GM19238 (cell line): ENCODE results near the gene DLL1.

ENCODE experiments used
- DNase-seq: peaks from one replicate; pipeline ENCODE4 v3.0.0; 2011; ENCODE audit warnings: low spot score; ENCODE audit not compliant: insufficient read length

Gene DLL1

DNA sequence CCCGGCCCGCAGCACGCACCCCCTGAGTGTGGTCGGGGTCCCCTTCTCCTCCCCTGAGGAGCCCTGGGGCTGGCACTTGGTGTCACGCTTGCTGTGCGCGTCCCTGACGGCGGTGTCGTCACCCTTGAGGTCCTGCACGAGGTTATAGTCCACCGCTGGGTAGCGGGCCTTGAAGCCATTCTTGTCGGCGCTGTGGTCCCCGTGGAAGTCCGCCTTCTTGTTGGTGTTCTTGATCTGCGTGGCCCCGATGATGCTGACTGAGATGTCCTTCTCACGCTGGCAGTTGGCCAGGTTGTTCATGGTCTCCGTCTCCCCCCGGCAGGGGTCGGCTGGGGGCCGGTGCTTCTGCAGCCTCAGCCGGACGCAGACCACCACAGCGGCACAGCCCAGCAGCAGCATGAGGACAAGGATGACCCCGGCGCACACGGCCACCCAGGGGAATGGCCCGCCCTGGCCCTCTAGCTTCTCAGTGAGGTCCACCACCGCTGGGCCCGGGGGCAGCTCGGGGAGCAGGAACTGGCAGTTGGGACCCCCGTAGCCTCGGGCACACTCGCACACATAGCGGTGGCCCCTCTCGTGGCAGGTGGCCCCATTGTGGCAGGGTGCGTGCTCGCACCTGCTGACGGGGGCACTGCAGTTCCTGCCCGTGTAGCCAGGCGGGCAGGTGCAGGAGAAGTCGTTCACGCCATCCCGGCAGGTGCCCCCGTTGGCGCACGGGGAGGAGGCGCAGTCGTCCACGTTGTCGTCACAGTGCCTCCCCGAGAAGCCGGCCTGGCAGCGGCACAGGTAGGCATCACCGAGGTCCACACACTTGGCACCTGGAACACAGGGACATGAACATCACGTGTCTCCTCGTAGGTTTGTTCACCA lies 7.4 kb downstream of the DLL1 start:
- no peak for DNase-seq

DNA sequence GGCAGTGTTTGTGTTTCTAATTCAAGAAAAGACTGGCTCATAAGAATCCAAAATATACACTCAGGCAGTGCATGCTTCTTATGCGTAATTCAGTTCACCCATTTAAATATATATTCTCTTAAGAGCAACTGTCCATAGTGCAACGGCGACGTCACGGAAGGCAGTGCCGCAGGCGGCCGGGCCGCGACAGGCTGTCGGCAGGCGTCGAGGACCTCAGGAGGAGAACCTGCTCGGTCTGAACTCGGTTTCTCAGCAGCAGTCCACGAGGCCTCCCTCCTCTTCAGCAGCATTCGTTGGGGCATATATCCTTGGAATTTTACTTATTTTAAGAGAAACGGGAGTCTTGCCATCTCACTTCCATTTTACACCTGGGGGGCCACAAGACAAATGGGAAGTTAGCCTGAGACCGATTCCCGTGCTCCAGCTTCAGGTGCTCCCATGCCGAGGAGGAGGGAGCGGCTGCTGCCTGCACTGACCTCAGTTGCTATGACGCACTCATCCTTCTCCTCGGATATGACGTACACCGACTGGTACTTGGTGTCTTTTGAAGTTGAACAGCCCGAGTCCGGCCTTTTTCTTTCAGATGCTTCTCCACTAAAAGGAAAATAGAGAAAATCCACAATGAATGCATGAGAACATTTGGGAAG lies 8.2 kb downstream of the DLL1 start:
- no peak for DNase-seq

DNA sequence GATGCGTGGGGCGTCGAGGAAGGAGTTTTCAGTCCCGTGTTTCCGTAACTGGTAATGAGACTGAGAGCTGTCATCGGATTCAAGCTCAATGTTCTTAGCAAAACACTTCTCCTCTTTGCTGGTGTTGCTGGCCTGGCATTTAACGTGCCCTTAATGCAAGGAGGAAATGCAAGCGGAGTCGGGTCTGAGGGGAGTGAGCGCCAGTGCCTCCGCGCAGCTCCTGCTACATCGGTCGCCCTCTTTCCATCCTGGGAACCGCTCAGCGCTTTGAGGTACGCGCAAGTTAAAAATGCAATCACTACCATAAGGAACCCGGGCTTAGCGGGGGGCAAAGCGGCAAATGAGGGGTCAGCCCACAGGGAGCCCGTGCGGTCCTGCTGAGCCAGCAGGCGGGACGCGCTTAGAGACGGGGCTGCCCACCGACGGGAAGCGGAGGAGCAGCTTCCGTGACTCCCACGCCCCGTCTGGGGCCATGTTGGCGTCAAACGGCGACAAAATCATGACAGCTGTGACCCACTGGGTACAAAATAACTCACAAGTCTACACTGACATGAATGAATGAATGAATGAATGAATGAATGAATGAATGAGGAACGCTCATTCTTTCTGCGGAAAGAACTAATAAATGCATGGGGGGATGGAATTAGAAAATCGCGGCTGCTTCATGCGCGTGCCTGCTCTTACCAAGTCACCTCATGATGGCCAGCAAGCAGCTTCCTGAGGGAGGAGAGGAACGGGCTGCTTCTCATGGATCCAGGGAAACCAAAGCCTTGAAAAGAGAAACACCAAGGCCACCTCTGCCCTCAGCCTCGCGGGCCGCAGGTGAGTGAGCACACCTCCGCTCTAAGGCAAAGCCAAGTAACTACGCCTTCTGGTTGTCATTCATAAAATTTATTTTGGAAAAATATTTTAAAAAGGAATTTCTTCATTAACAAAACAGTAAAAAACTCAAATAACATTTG lies 9.3 kb downstream of the DLL1 start:
- no peak for DNase-seq

DNA sequence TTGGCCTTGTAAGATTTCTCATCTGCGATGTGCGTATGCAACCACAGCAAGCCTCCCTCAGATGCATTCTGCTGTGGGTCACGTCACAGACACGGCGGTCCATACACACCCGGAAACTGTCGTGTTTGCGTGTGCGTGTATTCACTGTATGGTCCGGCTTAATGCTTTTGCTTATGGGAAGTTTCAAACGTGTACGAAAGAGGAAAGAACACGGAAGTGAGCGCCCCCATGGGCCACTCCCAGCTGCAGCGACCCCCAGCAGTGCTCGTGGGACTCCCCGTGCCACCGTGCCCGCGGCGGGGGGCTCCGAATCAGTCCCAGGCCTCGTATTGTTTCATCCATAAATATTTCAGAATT lies 10.2 kb downstream of the DLL1 start:
- DNase-seq = no peak

DNA sequence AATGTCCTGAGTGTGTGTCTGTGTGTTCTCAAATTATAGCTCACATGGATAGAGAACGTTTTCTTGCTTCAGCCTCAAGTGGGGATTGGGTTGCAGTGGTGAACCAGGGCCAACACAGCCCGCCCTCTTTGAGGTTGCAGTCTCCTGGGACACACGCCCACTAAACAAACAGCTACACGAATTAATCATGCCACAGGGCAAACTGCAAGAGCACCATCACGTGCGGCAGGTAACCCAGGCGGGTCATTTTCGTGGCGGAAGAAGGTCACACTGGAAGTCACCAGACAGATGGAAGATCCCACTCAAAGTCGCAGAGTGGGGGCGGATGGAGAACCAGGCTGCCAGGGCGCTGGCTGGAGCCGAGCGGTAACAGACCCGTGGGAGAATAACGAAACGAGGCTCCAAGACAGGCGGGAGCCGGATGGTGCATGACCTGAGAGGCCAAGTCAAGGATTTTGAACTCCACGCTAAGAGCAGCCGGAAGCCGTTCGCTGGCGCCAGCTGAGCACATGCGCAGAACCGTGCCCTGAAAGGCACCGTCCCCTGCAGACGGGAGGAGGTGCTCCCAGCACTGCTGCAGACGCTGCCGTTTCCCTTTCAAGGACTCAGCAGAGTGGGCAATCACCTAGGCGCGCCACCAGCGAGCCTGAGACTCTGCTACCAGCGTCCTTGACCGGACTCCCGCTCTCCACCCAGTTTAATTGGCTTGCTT lies 10.7 kb downstream of the DLL1 start:
- no peak for DNase-seq

DNA sequence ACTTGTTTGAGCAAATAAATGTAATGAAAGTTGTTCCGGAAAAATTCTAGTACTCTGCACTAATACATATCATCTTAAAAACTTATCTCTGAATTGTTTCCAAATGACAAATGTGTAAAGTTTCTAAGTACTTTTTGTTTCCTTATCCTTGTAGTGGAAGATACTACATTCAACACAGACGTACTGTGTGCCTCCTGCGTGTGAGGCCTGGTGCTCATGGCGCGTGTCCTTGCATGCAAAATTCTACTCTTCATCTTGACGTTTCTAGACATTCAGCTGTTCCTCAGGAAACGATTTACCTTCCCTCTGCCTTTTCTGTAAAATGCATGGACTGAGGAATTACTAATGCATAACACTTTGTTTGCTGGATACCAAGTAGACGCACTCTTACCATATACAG lies 11.5 kb downstream of the DLL1 start:
- DNase-seq = no peak

DNA sequence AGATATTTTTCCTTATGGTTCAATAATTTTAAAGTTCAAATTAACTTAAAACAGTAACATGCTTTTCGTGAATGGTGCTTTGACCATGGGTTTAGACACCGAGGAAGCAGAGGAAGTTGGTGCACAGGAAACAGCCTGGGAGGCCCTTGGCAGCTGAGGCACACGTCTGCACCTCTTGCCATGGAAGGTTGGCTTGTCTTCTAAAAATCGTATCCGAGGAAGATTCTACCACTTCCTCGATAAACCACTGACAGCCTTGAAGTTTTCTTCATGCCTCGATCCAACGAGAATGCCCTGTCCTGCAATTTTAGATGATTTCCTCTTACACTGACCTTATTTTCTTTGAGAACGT lies 12.2 kb downstream of the DLL1 start:
- no peak for DNase-seq

DNA sequence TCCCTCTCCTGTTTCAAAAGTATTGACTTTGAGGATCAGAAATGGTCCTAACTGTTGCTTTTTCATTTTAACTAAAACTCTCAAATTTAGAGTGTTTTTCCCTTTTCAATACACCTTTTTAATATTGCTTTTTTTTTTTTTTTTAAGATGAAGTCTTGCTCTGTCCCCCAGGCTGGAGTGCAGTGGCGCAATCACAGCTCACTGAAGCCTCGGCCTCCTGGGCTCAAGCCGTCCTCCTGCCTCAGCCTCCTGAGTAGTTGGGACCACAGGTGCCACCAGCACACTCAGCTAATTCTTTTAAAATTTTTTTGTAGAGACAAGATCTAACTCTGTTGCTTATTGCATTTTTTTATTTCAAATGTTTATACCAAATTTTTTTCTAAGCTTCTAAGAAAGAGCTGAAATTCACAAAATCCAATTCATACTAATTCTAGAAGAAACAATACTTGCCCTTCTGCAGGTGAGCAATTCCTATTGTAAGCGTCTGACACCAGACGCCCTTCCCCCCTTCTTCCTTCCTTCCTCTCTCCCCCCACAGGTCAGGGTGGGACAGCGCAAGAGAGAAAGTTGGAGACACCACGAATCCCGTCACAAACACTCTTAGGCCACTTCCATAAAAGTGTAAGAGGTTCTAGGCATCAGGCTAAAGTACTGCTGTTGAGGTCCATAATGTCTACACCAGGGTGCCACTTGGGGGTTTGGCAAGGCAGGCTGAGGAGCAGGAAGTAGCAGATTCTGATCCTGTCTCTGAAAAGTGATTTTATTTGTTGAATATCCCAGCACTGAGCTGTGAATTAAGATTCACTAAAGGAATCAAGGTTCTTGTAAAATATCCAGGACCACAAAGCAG lies 12.8 kb downstream of the DLL1 start:
- DNase-seq = no peak

DNA sequence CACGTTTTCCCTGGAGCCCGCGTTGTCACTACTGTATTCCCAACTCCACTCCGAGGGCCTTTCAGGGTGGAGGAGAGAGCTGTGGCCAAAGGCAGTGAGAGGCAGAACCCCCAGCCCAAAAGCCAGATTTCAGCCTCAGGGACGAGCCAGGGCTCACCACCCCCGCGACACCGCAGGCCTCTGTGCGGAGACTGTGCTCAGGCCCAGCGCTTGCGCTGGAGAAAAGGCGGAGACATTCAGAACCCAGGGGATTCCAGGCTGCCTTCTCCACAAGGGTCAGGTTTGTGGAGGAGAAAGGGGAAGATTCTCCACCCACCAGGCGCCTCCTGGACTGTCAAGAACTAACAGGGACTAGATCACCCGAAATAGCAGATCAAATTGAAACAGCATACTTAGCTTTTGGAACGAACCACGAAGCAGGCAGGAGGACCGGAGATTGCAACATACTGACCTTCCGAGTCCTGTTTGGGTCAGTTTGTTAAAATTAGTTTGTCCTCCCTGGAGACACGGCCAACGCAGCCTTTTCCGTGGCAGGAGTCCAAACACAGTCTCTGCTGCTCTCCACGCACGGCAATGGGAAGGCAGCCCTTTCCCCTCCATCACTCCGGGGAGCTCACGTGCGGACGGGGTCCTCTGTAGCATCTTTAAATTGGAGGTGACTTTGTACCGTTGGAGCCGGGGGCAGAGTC lies 14.4 kb downstream of the DLL1 start:
- DNase-seq = no peak

DNA sequence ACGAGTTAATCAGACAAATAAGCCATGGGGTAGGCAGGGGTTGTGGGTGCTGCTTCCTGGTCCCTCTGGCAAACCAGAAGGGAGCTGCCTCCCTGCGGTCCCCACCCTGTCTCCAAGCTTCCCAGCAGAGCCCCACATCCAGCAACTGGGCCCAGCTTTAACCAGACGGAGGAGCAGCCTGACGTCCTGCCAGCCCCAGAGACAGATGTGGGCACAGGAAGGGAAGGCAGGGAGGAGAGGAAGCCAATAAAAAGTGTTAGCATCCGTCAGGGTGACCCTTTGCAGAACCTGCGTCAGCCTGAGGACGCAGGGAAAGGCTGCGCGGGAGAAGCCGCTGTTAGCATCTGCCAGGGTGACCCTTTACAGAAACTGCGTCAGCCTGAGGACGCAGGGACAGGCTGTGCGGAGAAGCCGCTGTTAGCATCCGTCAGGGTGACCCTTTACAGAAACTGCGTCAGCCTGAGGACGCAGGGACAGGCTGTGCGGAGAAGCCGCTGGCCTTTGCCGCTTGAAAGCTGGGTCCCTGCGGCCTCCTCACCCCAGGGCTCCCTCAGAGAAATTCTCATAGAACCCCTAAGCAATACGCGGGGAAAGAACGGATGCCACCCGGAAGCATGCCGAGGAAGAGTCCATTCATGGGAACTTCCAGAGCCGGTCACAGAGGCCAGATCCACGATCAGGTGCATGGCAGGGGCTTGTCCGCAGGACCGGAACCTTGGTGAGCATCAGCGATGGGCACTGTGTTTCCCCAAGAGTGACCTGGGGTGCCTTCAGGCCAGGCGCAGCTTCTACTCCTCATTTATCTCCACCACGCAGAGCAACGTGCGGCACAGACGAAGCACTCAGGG lies 15.9 kb downstream of the DLL1 start:
- no peak for DNase-seq

DNA sequence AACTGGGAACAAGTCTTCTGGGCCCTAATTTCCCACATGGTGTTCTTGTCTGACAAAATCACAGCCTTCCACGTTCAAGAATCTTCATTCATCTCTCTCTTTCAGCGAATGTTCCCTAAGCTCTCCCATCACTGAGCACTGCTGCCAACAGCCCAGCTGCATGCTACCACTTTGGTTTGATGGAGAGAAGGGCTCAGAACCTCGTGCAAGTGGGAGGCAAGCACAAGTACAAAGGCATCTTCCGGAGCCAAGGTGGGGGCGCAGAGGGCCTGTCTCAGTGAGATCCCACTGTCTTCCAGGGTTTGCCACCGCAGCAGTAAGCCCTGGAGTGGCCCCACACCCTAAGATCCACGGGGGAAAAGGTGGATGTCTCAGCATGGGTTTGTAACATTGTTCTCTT lies 17.2 kb downstream of the DLL1 start:
- DNase-seq = no peak

DNA sequence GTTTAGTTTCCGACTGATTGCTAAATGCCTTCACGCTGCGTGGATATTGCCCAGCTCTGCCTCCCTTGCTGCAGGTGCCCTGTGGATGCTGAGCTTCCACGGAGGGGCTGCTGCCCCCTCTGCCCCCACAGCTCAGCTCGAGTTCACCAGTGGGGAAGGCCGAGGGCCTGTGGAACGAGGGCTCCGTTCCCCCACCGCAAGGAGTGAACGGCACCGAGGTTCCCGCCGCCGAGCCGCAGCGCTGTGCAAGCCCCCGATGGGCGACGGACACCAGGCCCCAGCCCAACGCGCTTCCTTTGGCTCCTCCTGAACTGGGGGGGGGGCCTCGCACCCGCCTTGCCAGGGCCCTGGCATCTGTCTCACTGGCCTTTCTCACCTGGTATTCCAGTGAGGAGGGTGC lies 17.7 kb downstream of the DLL1 start:
- no peak for DNase-seq

DNA sequence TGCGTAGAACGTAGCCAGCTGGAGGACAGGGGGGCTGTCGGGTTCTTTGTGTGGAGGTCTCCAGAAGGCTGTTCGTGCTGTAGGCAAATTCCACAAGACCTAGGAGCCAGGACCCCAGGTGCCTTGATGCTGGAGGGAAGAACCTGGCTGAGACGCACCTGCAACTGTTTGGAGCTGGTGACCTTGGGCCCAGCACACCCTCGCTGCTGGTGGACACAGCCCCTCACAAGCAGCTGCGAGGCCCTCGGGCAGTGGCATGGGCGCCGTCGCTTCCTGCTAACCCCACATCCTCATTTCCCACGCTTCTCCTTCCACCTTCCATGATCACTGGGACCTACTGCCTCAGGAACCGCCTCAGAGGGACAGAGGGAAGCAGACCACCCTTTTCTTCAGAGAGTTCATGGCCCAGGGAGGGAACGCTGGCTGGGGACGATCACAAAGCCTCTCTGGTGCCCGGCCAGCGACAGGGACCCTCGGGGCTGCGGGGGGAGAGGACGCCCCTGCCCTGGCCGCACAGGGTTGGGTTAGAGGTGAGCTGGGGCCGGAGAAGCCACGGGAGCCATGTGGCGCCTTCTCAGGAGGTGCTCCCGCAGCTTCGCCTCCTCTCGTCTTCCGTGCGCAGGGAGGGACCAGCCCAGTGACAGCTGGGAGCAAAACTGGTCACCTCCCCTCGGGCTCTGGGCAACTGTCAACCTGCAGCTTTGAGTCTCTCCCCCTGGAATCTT lies 18.4 kb downstream of the DLL1 start:
- no peak for DNase-seq

DNA sequence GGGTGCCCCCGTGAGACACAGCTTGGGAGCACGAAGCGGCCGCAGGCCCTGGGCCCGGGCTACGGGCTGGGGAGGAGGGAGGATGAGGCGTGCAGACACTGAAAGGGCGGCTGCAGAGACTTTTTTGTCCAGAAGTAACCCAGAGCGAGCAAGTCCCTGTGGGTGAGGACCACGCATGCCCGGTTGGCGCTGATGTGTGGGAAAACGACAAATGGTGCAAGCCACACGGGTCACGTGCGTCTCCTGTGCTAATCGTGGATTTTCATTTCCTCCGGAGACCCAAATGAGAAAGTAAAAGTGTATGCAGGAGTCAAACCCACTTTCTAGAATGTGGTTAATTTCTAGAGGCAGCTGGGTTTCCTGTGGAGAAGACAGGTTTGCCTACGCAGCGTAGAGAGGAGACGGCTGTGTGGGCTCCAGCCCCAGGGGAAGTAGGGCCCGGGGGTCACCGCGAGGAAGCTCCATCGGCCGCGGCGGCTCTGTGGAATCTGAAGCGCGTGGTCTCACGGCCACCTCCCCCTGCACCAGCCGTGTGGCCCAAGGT lies 19.0 kb downstream of the DLL1 start:
- peak; percentile 80 for DNase-seq

DNA sequence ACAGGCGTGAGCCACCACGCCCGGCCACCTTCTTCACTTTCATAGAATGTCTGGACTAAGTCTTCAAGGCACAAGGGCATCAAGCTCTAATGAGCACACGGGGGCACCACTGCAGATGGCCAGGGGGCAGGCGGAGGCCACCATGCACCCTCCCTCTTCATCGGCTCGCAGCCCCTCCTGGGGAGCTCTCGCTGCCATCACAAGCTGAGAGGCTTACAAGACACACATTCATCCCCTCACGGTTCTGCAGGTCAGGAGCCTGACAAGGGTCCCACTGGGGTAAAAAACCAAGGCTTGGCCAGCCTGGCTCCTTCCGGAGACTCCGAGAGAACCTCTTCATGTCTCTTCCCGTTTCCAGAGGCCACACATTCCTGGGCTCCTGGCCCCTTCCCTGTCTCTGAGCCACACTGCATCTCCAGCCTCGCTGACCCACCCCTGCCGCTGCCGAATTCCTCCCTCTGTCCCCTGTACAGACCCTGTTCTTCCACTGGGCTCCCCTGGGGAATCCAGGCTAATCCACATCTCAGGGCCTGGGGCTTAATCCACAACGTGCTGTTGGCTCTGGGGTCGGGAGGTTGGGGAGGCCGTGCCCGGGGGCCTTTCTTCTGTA lies 19.8 kb downstream of the DLL1 start:
- no peak for DNase-seq

DNA sequence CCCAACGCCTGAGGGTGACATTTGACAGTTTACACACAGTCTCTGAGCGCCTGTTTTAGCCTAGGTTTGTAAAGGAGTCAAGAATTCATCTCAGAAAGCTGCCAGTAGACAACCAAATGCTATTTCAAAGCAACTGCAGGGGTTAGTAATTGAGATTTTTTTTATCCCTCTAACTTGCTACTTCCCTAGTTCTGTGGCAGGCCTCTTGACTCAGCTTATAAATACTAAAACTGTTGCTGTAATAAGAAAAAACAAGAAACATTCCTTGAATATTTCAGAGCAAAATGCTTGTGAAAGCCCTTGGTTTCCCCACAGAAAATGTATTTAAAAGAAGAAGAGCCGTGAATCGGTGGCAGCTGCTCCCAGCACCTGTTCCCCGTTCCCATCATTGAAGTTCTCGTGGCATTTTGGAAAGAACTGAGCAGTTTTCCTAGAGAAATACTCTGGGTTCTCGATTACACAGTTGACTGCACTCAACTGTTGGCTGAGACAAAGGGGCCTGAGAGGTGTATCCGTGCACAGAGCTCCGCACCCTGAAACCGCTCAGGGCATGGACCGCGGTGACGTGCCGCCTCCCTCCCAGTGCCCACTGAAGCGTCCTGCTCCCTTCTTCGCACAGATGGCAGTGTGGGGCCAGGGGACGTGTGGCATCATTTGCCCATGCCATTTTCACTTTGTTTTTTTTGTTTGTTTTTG lies 20.9 kb downstream of the DLL1 start:
- DNase-seq = no peak
